NT2/D1 (cell line): Measurements from ENCODE around the gene TAOK1.

Experiments used
- YY1 ChIP-seq: IDR thresholded peaks from 2 replicates; pipeline ENCODE4 v1.6.1; 2011; ENCODE audit not compliant: insufficient read length, insufficient read depth
- ZNF274 ChIP-seq: IDR thresholded peaks from 2 replicates; pipeline ENCODE4 v1.6.1; 2011; ENCODE audit warnings: mild to moderate bottlenecking, low read depth, low read length

DNA sequence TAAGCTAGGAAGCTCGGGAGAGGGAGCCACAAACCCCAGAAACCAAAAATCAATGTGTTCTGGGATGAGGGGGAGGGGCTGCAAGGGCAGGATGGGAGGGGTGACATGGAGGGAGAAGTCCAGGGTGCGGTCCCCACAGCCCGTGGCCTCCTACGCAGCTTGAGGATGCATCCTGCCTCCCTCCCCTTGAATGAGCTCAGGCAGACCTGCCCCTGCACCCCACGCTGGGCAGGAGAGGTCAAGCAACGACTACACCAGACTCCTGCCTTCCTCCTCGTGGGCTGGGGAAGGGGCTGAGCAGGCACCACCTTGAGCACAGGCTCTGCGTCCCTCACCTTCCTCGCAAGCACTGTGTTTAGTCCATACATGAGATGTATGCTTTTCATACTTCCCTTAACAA, 206.6 kb downstream of the TAOK1 start:
- TF ChIP-seq ZNF274 (no peak), YY1 (no peak)
